ENCODE measurements around the gene TMEM51.

TMEM51 gene

GRCh38 chr1:15116966-15117365 is 36.6 kb upstream of the TMEM51 start:
- no peak overlapping the region for H3K27ac ChIP-seq (ENCODE audit: low read depth, low read length)
- H3K4me1 ChIP-seq (ENCODE audit: control insufficient read depth, low read depth, low read length) = no peaks in the 10 kb centered on the region
- no CpG with 5 or more reads among the region's 5 CpGs for WGBS (ENCODE audit: extremely low coverage, insufficient coverage, low lambda C conversion rate)
- no peak overlapping the region for H3K18ac ChIP-seq (ENCODE audit: low read length)
- no peak overlapping the region for H3K4me3 ChIP-seq (ENCODE audit: low read length)
- H4K8ac ChIP-seq (ENCODE audit: low read depth, low read length) = no peak overlapping the region
- DNase-seq = no peak
- no peaks in the 10 kb centered on the region for H3K79me2 ChIP-seq (ENCODE audit: control insufficient read depth, insufficient read depth, low read length)
- H3K27me3 ChIP-seq (ENCODE audit: insufficient read depth, low read length, poor library complexity) = no peaks in the 10 kb centered on the region
- no peak overlapping the region for H2AK5ac ChIP-seq (ENCODE audit: low read length)
- no peaks in the 10 kb centered on the region for H3K36me3 ChIP-seq (ENCODE audit: control insufficient read depth, insufficient read depth, low read length)
- H3K23ac ChIP-seq (ENCODE audit: low read length) = no peak overlapping the region
- no peak overlapping the region for H2BK5ac ChIP-seq (ENCODE audit: low read length)
- no peak overlapping the region for H3K4me2 ChIP-seq (ENCODE audit: low read length)
- no peak overlapping the region for H2BK15ac ChIP-seq (replicated peaks; ENCODE audit: low read depth)
- H3K4ac ChIP-seq (ENCODE audit: low read depth, low read length) = no peak overlapping the region
- H3K56ac ChIP-seq (ENCODE audit: low read length) = no peak overlapping the region
- no peak overlapping the region for H3K9ac ChIP-seq (ENCODE audit: low read length)
- no peak overlapping the region for H4K5ac ChIP-seq (ENCODE audit: low read length)
- H3K79me1 ChIP-seq (ENCODE audit: low read length) = no peaks in the 10 kb centered on the region
- no peak overlapping the region for H2BK120ac ChIP-seq (ENCODE audit: low read depth, low read length)

GRCh38 chr1:15117671-15118325 is 35.7 kb upstream of the TMEM51 start:
- Histone ChIP-seq H2BK120ac (ENCODE audit: low read depth, low read length) (no peak overlapping the region), H3K56ac (ENCODE audit: low read length) (no peak overlapping the region), H4K8ac (ENCODE audit: low read depth, low read length) (no peak overlapping the region), H3K79me1 (ENCODE audit: low read length) (no peaks in the 10 kb centered on the region), H3K27ac (ENCODE audit: low read depth, low read length) (no peak overlapping the region), H2BK15ac (replicated peaks; ENCODE audit: low read depth) (no peak overlapping the region), H3K9ac (ENCODE audit: low read length) (no peak overlapping the region), H2BK5ac (ENCODE audit: low read length) (no peak overlapping the region), H3K36me3 (ENCODE audit: control insufficient read depth, insufficient read depth, low read length) (no peaks in the 10 kb centered on the region), H3K4me1 (ENCODE audit: control insufficient read depth, low read depth, low read length) (no peaks in the 10 kb centered on the region), H3K27me3 (ENCODE audit: insufficient read depth, low read length, poor library complexity) (no peaks in the 10 kb centered on the region), H3K18ac (ENCODE audit: low read length) (no peak overlapping the region), H2AK5ac (ENCODE audit: low read length) (no peak overlapping the region), H3K4ac (ENCODE audit: low read depth, low read length) (no peak overlapping the region), H3K79me2 (ENCODE audit: control insufficient read depth, insufficient read depth, low read length) (no peaks in the 10 kb centered on the region), H3K23ac (ENCODE audit: low read length) (no peak overlapping the region), H3K4me2 (ENCODE audit: low read length) (no peak overlapping the region), H3K4me3 (ENCODE audit: low read length) (no peak overlapping the region), H4K5ac (ENCODE audit: low read length) (no peak overlapping the region)
- no CpG with 5 or more reads among the region's 8 CpGs for WGBS (ENCODE audit: extremely low coverage, insufficient coverage, low lambda C conversion rate)
- DNase-seq = no peak

- no peak overlapping the region for H3K4me2 ChIP-seq (ENCODE audit: low read length)
- no CpG with 5 or more reads among the region's 8 CpGs for WGBS (ENCODE audit: extremely low coverage, insufficient coverage, low lambda C conversion rate)
- no peak for DNase-seq
Observed at GRCh38 chr1:15118579-15118978, 35.0 kb upstream of the TMEM51 start.

GRCh38 chr1:15120251-15120945 is 33.1 kb upstream of the TMEM51 start:
- DNase-seq = no peak
- WGBS (ENCODE audit: extremely low coverage, insufficient coverage, low lambda C conversion rate) = no CpG with 5 or more reads among the region's 13 CpGs
- Histone ChIP-seq H3K79me2 (ENCODE audit: control insufficient read depth, insufficient read depth, low read length) (no peaks in the 10 kb centered on the region), H3K4me1 (ENCODE audit: control insufficient read depth, low read depth, low read length) (no peaks in the 10 kb centered on the region), H2BK15ac (replicated peaks; ENCODE audit: low read depth) (no peak overlapping the region), H3K23ac (ENCODE audit: low read length) (no peak overlapping the region), H3K4me3 (ENCODE audit: low read length) (no peak overlapping the region), H2AK5ac (ENCODE audit: low read length) (no peak overlapping the region), H3K56ac (ENCODE audit: low read length) (no peak overlapping the region), H2BK5ac (ENCODE audit: low read length) (no peak overlapping the region), H3K9ac (ENCODE audit: low read length) (no peak overlapping the region), H3K18ac (ENCODE audit: low read length) (no peak overlapping the region), H3K79me1 (ENCODE audit: low read length) (no peaks in the 10 kb centered on the region), H3K36me3 (ENCODE audit: control insufficient read depth, insufficient read depth, low read length) (no peaks in the 10 kb centered on the region), H2BK120ac (ENCODE audit: low read depth, low read length) (no peak overlapping the region), H4K8ac (ENCODE audit: low read depth, low read length) (no peak overlapping the region), H3K4ac (ENCODE audit: low read depth, low read length) (no peak overlapping the region), H3K27me3 (ENCODE audit: insufficient read depth, low read length, poor library complexity) (no peaks in the 10 kb centered on the region), H3K4me2 (ENCODE audit: low read length) (no peak overlapping the region), H3K27ac (ENCODE audit: low read depth, low read length) (no peak overlapping the region), H4K5ac (ENCODE audit: low read length) (no peak overlapping the region)

More at GRCh38 chr1:15118579-15118978, 35.0 kb upstream of the TMEM51 start:
- H3K56ac ChIP-seq (ENCODE audit: low read length) = no peak overlapping the region
- no peak overlapping the region for H2BK120ac ChIP-seq (ENCODE audit: low read depth, low read length)
- no peak overlapping the region for H3K18ac ChIP-seq (ENCODE audit: low read length)
- H2BK15ac ChIP-seq (replicated peaks; ENCODE audit: low read depth) = no peak overlapping the region
- H2AK5ac ChIP-seq (ENCODE audit: low read length) = no peak overlapping the region
- H3K4me3 ChIP-seq (ENCODE audit: low read length) = no peak overlapping the region
- no peak overlapping the region for H4K8ac ChIP-seq (ENCODE audit: low read depth, low read length)
- no peak overlapping the region for H3K23ac ChIP-seq (ENCODE audit: low read length)
- no peaks in the 10 kb centered on the region for H3K4me1 ChIP-seq (ENCODE audit: control insufficient read depth, low read depth, low read length)
- no peak overlapping the region for H3K9ac ChIP-seq (ENCODE audit: low read length)
- H2BK5ac ChIP-seq (ENCODE audit: low read length) = no peak overlapping the region
- no peaks in the 10 kb centered on the region for H3K79me1 ChIP-seq (ENCODE audit: low read length)
- H3K4ac ChIP-seq (ENCODE audit: low read depth, low read length) = no peak overlapping the region
- no peaks in the 10 kb centered on the region for H3K27me3 ChIP-seq (ENCODE audit: insufficient read depth, low read length, poor library complexity)
- H4K5ac ChIP-seq (ENCODE audit: low read length) = no peak overlapping the region
- no peak overlapping the region for H3K27ac ChIP-seq (ENCODE audit: low read depth, low read length)
- H3K36me3 ChIP-seq (ENCODE audit: control insufficient read depth, insufficient read depth, low read length) = no peaks in the 10 kb centered on the region
- no peaks in the 10 kb centered on the region for H3K79me2 ChIP-seq (ENCODE audit: control insufficient read depth, insufficient read depth, low read length)

GRCh38 chr1:15122331-15122730 is 31.2 kb upstream of the TMEM51 start:
- no peak overlapping the region for H3K4ac ChIP-seq (ENCODE audit: low read depth, low read length)
- no peak overlapping the region for H2BK5ac ChIP-seq (ENCODE audit: low read length)
- whole genome bisulfite sequencing (ENCODE audit: extremely low coverage, insufficient coverage, low lambda C conversion rate) = no CpG with 5 or more reads among the region's 7 CpGs
- H2BK120ac ChIP-seq (ENCODE audit: low read depth, low read length) = no peak overlapping the region
- H4K5ac ChIP-seq (ENCODE audit: low read length) = no peak overlapping the region
- H3K36me3 ChIP-seq (ENCODE audit: control insufficient read depth, insufficient read depth, low read length) = no peaks in the 10 kb centered on the region
- no peak overlapping the region for H2BK15ac ChIP-seq (replicated peaks; ENCODE audit: low read depth)
- H3K27me3 ChIP-seq (ENCODE audit: insufficient read depth, low read length, poor library complexity) = no peaks in the 10 kb centered on the region
- DNase-seq = no peak
- H3K56ac ChIP-seq (ENCODE audit: low read length) = no peak overlapping the region
- no peak overlapping the region for H3K4me3 ChIP-seq (ENCODE audit: low read length)
- H3K23ac ChIP-seq (ENCODE audit: low read length) = no peak overlapping the region
- H2AK5ac ChIP-seq (ENCODE audit: low read length) = no peak overlapping the region
- H3K9ac ChIP-seq (ENCODE audit: low read length) = no peak overlapping the region
- no peaks in the 10 kb centered on the region for H3K4me1 ChIP-seq (ENCODE audit: control insufficient read depth, low read depth, low read length)
- no peak overlapping the region for H3K27ac ChIP-seq (ENCODE audit: low read depth, low read length)
- no peak overlapping the region for H4K8ac ChIP-seq (ENCODE audit: low read depth, low read length)
- H3K79me1 ChIP-seq (ENCODE audit: low read length) = no peaks in the 10 kb centered on the region
- H3K79me2 ChIP-seq (ENCODE audit: control insufficient read depth, insufficient read depth, low read length) = no peaks in the 10 kb centered on the region
- no peak overlapping the region for H3K4me2 ChIP-seq (ENCODE audit: low read length)
- H3K18ac ChIP-seq (ENCODE audit: low read length) = no peak overlapping the region

Measured in mesendoderm (in vitro differentiated cells).